GM12878 (cell line): ENCODE results near the gene SMTNL2. TPM values are rescaled to one million over a fixed set of nuclear protein-coding genes. Genes with fewer than 3 reads are reported as not detected.

Experiments used
- ATAC-seq: fragments of 200-7000 bp; cut with Tn5 transposase; 3 replicates; pipeline ENCODE4 v1.9.1; 2020; ENCODE audit warnings: mild to moderate bottlenecking, moderate library complexity
- BruUV-seq: library from RNA; stranded (reverse); fragments of 400-500 nt; replicated peaks from 2 replicates; lab custom pipeline; 2021; lab: Mats Ljungman, UMichigan
- CTCF ChIA-PET: fragments of 300-600 bp; sonication (Branson Sonifier 250); formaldehyde crosslinking; extraction: SDS; loops from one replicate; lab custom pipeline; 2021; ENCODE audit warnings: inconsistent platforms; lab: Yijun Ruan, JAX
- POLR2A ChIA-PET: fragments of 350-600 bp; formaldehyde crosslinking; extraction: SDS; loops from one replicate; lab custom pipeline; 2021; ENCODE audit warnings: inconsistent platforms; lab: Charles Lee
- RAD21 ChIA-PET: fragments of 300-600 bp; sonication (Branson Sonifier 250); formaldehyde crosslinking; loops from one replicate; lab custom pipeline; 2023; ENCODE audit warnings: antibody characterized with exemption; ENCODE audit not compliant: unreplicated experiment; lab: Charles Lee
- SMC1A ChIA-PET: fragments of 300-600 bp; sonication (Branson Sonifier 250); formaldehyde crosslinking; loops from one replicate; lab custom pipeline; 2023; ENCODE audit not compliant: unreplicated experiment, uncharacterized antibody; lab: Charles Lee
- DNase-seq: peaks from one replicate; pipeline ENCODE4 v3.0.0-alpha.2; 2011; ENCODE audit warnings: low read depth, low spot score
- FAIRE-seq: peaks from 3 replicates; lab custom pipeline; 2011; peaks lifted over from hg19 to GRCh38; lab: Jason Lieb, UNC
- H2AFZ ChIP-seq: 2 replicates; pipeline ENCODE4 v1.6.0; 2011; ENCODE audit warnings: low read depth, low read length, control low read depth; ENCODE audit not compliant: control insufficient read depth
- H3K27ac ChIP-seq: 2 replicates; pipeline ENCODE4 v1.5.1; 2011; ENCODE audit warnings: control low read depth; ENCODE audit not compliant: control insufficient read depth, insufficient read depth
- H3K27me3 ChIP-seq, 2 experiments: replicated peaks in 1 of 2; 2 replicates each; pipeline versions ENCODE4 v1.6.0 to v1.6.1; 2011; ENCODE audit warnings: low read length in 1 of 2; ENCODE audit not compliant: control insufficient read depth in 2 of 2, insufficient read depth in 2 of 2
- H3K36me3 ChIP-seq, 2 experiments: 2 replicates each; pipeline ENCODE4 v1.5.1; 2011; ENCODE audit warnings: low read length in 1 of 2; ENCODE audit not compliant: control insufficient read depth in 2 of 2, insufficient read depth in 2 of 2
- H3K4me1 ChIP-seq: 2 replicates; pipeline ENCODE4 v1.6.1; 2011; ENCODE audit warnings: mild to moderate bottlenecking, low read length, moderate library complexity, mixed read lengths; ENCODE audit not compliant: control insufficient read depth, insufficient read depth
- H3K4me2 ChIP-seq: 2 replicates; pipeline ENCODE4 v1.6.0; 2011; ENCODE audit warnings: control low read depth; ENCODE audit not compliant: control insufficient read depth, insufficient read depth
- H3K4me3 ChIP-seq: fragments of 200-600 bp; sonication (generic); 2 replicates; pipeline ENCODE4 v1.5.1; 2016
- H3K79me2 ChIP-seq: 2 replicates; pipeline ENCODE4 v1.6.0; 2011; ENCODE audit warnings: low read length; ENCODE audit not compliant: control insufficient read depth, insufficient read depth
- H3K9ac ChIP-seq: 2 replicates; pipeline ENCODE4 v1.8.0; 2011; ENCODE audit warnings: low read length, control low read depth, mixed read lengths; ENCODE audit not compliant: control insufficient read depth, insufficient read depth
- H3K9me3 ChIP-seq: replicated peaks from 3 replicates; pipeline ENCODE4 v1.5.1; 2011; ENCODE audit warnings: mild to moderate bottlenecking, low read length; ENCODE audit not compliant: control insufficient read depth, insufficient read depth
- H4K20me1 ChIP-seq: 2 replicates; pipeline ENCODE4 v1.6.0; 2011; ENCODE audit not compliant: control insufficient read depth, insufficient read depth
- BMI1 ChIP-seq: fragments of 450-650 bp; IDR thresholded peaks from 2 replicates; pipeline ENCODE4 v1.6.1; 2016; ENCODE audit warnings: mild to moderate bottlenecking, moderate library complexity, borderline replicate concordance
- CBFB ChIP-seq: IDR thresholded peaks from 2 replicates; pipeline ENCODE4 v1.6.1; 2016; ENCODE audit warnings: antibody characterized with exemption, low read depth
- FOS ChIP-seq: IDR thresholded peaks from 3 replicates; pipeline ENCODE4 v1.6.1; 2011; ENCODE audit warnings: borderline replicate concordance; ENCODE audit not compliant: insufficient read length; ENCODE audit errors: extremely low read depth
- FOXM1 ChIP-seq: IDR thresholded peaks from 2 replicates; pipeline ENCODE4 v1.6.1; 2012; ENCODE audit warnings: low read depth, mild to moderate bottlenecking, inconsistent platforms, low read length, moderate library complexity
- MEF2B ChIP-seq: fragments of 450-650 bp; IDR thresholded peaks from 2 replicates; pipeline ENCODE4 v1.6.1; 2018; ENCODE audit warnings: mild to moderate bottlenecking, moderate library complexity; ENCODE audit not compliant: partially characterized antibody, poor library complexity, severe bottlenecking
- MYB ChIP-seq: fragments of 150-350 bp; IDR thresholded peaks from 2 replicates; pipeline ENCODE4 v1.6.1; 2014; ENCODE audit warnings: mild to moderate bottlenecking, low read depth, low read length, borderline replicate concordance
- POU2F2 ChIP-seq: IDR thresholded peaks from 3 replicates; pipeline ENCODE4 v1.6.1; 2011; ENCODE audit warnings: low read depth, mild to moderate bottlenecking, low read length, borderline replicate concordance
- SREBF2 ChIP-seq: IDR thresholded peaks from 2 replicates; pipeline ENCODE4 v1.6.1; 2012; ENCODE audit warnings: mild to moderate bottlenecking, low read length
- SUZ12 ChIP-seq: fragments of 200-600 bp; sonication (generic); IDR thresholded peaks from one replicate; pipeline ENCODE4 v1.6.1; 2018; ENCODE audit warnings: antibody characterized with exemption, mild to moderate bottlenecking; ENCODE audit not compliant: unreplicated experiment
- YY1 ChIP-seq: IDR thresholded peaks from 2 replicates; pipeline ENCODE4 v1.6.1; 2011; ENCODE audit warnings: low read depth, mild to moderate bottlenecking, low read length
- WGBS: methylation state at CpG from one replicate; pipeline ENCODE4 v1.1.6; 2016; ENCODE audit warnings: low lambda C conversion rate; ENCODE audit not compliant: insufficient replicate concordance, insufficient coverage; ENCODE audit errors: missing lambda C conversion rate; 5-methylcytosine and 5-hydroxymethylcytosine counted together
- in situ Hi-C: fragments of 300-500 bp; cut with MboI; formaldehyde crosslinking; loops from 9 replicates; pipeline ENCODE4 v1.14.3; 2018; ENCODE audit warnings: mixed read lengths
- intact Hi-C: fragments of 100-400 bp; cut with micrococcal nuclease; formaldehyde crosslinking; loops from one replicate; pipeline ENCODE4 v1.14.2; 2022; ENCODE audit not compliant: unreplicated experiment
- polyA plus RNA-seq, 11 experiments: library from polyadenylated mRNA; depleted of rRNA in 4 of 11; unstranded in 6 of 11; stranded (reverse) in 5 of 11; fragments of >200 nt; fragmentation: Nextera tagmentation in 4 of 11; fragmentation: Illumina TruSeq in 1 of 11; extraction: Ambion mirVana in 4 of 11; extraction: Trizol in 1 of 11; gene quantifications; 1 replicate in 1 of 11; 2 replicates in 10 of 11; pipeline versions ENCODE4 v1.2.1 to v1.2.3, GENCODE V29; 2011 to 2016; ENCODE audit warnings: inconsistent platforms in 2 of 11, missing spikeins in 2 of 11, low read depth in 1 of 11
- total RNA-seq, 4 experiments: library from RNA; depleted of rRNA in 3 of 4; stranded (reverse); fragments of >200 nt in 3 of 4; fragmentation: Illumina TruSeq in 1 of 4; extraction: Trizol in 1 of 4; gene quantifications; 2 replicates each; pipeline versions ENCODE4 v1.2.1 to v1.2.3, GENCODE V29; 2013 to 2021
- TF ChIP-seq, protein P1 (sequence below): fragments of 450-650 bp; IDR thresholded peaks from 2 replicates; pipeline ENCODE4 v1.6.1; 2017; ENCODE audit warnings: mild to moderate bottlenecking, low read depth, inconsistent platforms; ENCODE audit not compliant: poor library complexity, severe bottlenecking
- TF ChIP-seq, protein P2 (sequence below): fragments of 450-650 bp; IDR thresholded peaks from 2 replicates; pipeline ENCODE4 v1.6.1; 2017; ENCODE audit warnings: borderline replicate concordance
- TF ChIP-seq, protein P3 (sequence below): IDR thresholded peaks from 2 replicates; pipeline ENCODE4 v1.6.1; 2011; ENCODE audit warnings: mild to moderate bottlenecking, low read depth, low read length, moderate library complexity; ENCODE audit not compliant: insufficient replicate concordance

SMTNL2 gene
- total and polyA plus RNA-seq, 10 of the 15 experiments (the other 5 are each of a cell fraction or from before 2014, with no cell fraction given), result not detected

DNA sequence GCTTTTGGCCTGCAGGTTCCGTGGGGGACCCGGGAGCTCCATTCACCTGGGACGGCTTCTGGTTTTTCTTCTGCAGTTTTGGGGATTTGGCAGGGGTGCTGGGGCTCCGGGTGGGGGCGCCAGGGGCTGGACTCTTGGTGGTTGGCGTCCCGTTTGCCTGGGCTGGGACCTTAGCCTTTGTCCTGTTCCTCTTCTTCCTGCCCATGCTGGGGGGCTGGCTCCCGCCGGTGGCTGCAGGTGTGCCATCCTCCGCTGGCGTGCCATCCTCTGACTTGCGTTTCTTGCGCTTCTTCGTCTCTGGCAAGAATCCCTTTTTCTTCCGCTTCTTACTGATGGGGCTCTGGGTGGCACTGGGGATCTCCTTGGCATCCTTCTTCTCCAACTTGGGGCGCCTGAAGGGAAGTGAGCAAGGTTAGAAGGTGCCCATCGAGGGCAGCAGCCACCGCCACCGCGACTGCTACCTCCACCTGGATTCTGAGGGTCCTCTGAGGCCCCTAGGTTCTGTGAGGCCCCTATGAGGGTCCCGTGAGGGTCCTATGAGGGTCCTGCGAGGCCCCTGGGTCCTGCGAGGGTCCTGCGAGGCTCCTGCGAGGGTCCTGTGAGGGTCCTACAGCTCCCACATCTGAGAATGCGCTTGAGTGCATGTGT is 44.6 kb upstream of the SMTNL2 start:
- intact Hi-C loops, result no loop called here

More for the DNA sequence above, 44.6 kb upstream of the SMTNL2 start:
- Histone ChIP-seq H2AFZ (no peak overlapping the region), H4K20me1 (no peaks in the 10 kb centered on the region), H3K36me3 (peaks cover 0 to 41% of the 10 kb centered on the region in 2 experiments; a peak in 3 of 4 replicates), H3K4me3 (no peak overlapping the region), H3K27ac (no peak overlapping the region), H3K79me2 (no peaks in the 10 kb centered on the region), H3K9ac (no peak overlapping the region), H3K27me3 (no peaks in the 10 kb centered on the region), H3K9me3 (no peaks in the 10 kb centered on the region), H3K4me2 (no peak overlapping the region), H3K4me1 (no peaks in the 10 kb centered on the region)
- no peak for DNase-seq
- RAD21 ChIA-PET, result no interaction called here
- BruUV-seq, result TSS peak; percentile 60
- POLR2A ChIA-PET, result no interaction called here
- SMC1A ChIA-PET, result no interaction called here
- CTCF ChIA-PET, result no interaction called here
- TF ChIP-seq, protein P1, sequence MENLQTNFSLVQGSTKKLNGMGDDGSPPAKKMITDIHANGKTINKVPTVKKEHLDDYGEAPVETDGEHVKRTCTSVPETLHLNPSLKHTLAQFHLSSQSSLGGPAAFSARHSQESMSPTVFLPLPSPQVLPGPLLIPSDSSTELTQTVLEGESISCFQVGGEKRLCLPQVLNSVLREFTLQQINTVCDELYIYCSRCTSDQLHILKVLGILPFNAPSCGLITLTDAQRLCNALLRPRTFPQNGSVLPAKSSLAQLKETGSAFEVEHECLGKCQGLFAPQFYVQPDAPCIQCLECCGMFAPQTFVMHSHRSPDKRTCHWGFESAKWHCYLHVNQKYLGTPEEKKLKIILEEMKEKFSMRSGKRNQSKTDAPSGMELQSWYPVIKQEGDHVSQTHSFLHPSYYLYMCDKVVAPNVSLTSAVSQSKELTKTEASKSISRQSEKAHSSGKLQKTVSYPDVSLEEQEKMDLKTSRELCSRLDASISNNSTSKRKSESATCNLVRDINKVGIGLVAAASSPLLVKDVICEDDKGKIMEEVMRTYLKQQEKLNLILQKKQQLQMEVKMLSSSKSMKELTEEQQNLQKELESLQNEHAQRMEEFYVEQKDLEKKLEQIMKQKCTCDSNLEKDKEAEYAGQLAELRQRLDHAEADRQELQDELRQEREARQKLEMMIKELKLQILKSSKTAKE, result no peak
- TF ChIP-seq FOXM1, result no peak
- no peak for TF ChIP-seq FOS
- TF ChIP-seq, protein P2, sequence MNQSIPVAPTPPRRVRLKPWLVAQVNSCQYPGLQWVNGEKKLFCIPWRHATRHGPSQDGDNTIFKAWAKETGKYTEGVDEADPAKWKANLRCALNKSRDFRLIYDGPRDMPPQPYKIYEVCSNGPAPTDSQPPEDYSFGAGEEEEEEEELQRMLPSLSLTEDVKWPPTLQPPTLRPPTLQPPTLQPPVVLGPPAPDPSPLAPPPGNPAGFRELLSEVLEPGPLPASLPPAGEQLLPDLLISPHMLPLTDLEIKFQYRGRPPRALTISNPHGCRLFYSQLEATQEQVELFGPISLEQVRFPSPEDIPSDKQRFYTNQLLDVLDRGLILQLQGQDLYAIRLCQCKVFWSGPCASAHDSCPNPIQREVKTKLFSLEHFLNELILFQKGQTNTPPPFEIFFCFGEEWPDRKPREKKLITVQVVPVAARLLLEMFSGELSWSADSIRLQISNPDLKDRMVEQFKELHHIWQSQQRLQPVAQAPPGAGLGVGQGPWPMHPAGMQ, result no peak
- TF ChIP-seq POU2F2, result no peak
- no peak for TF ChIP-seq SUZ12
- no peak for TF ChIP-seq MYB
- no peak for TF ChIP-seq CBFB
- no peak for TF ChIP-seq MEF2B
- no peak for TF ChIP-seq BMI1
- no peak for TF ChIP-seq YY1
- TF ChIP-seq, protein P3, sequence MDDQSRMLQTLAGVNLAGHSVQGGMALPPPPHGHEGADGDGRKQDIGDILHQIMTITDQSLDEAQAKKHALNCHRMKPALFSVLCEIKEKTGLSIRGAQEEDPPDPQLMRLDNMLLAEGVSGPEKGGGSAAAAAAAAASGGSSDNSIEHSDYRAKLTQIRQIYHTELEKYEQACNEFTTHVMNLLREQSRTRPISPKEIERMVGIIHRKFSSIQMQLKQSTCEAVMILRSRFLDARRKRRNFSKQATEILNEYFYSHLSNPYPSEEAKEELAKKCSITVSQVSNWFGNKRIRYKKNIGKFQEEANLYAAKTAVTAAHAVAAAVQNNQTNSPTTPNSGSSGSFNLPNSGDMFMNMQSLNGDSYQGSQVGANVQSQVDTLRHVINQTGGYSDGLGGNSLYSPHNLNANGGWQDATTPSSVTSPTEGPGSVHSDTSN, result no peak
- TF ChIP-seq SREBF2, result no peak
- WGBS, result 84% methylated on average over 24 of the region's 26 CpGs
- in situ Hi-C loops, result no loop called here
- no peak for FAIRE-seq
- no peak for ATAC-seq
